ENCODE results near the gene CFAP77. TPM values are rescaled to one million over a fixed set of nuclear protein-coding genes. Genes with fewer than 3 reads are reported as not detected.

The CFAP77 gene
- total RNA-seq, 2 experiments from 2014 or later, result not detected

DNA sequence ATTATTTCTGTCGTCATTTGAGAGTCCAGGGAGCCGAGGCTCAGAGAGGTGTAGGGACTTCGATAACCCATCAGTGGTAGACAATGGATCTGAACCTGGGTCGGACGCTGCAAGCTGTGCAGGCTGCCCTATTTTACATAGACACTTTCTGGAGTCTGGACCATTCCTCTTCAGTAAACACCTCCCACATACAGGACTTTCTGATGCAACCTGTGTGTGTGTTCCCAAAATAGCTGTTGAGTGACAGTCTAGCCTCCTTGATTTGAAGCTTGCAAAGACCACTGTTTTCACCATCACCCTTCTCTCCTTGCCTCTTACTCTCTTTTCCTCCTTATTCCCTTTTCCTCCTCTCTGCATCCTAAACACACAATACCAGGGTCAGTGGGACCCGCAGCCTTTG lies 30.7 kb downstream of the CFAP77 start:
- no peaks in the 10 kb centered on the region for H3K36me3 ChIP-seq (ENCODE audit: insufficient read depth, low read length)
- no peaks in the 10 kb centered on the region for H3K9me3 Mint-ChIP-seq
- no peaks in the 10 kb centered on the region for H3K36me3 Mint-ChIP-seq (ENCODE audit: low read depth)
- ChIA-PET POLR2A (no interaction called here), CTCF (no interaction called here)
- no peak for ATAC-seq (ENCODE audit: poor library complexity)
- H3K4me3 ChIP-seq (ENCODE audit: low read length), result no peak overlapping the region
- H3K27ac ChIP-seq (ENCODE audit: low read depth in 1 of 2, low read length in 2 of 2), result no peak overlapping the region
- H3K27me3 Mint-ChIP-seq, result peaks cover 66% of the 10 kb centered on the region
- H3K9me3 ChIP-seq (ENCODE audit: control insufficient read depth in 1 of 2, insufficient read depth in 1 of 2, low read length in 2 of 2), result no peaks in the 10 kb centered on the region
- H3K27me3 ChIP-seq (ENCODE audit: control insufficient read depth in 1 of 2, insufficient read depth in 2 of 2, low read length in 2 of 2), result peaks cover 6 to 27% of the 10 kb centered on the region in 2 experiments
- no peak overlapping the region for H3K27ac Mint-ChIP-seq
- intact Hi-C loops (cut with DNase I, micrococcal nuclease), result no loop called here
- no peaks in the 10 kb centered on the region for H3K4me1 Mint-ChIP-seq (ENCODE audit: low read depth)
- DNase-seq, result no peak
- no peak overlapping the region for H3K4me3 Mint-ChIP-seq
- TF ChIP-seq, protein P1, sequence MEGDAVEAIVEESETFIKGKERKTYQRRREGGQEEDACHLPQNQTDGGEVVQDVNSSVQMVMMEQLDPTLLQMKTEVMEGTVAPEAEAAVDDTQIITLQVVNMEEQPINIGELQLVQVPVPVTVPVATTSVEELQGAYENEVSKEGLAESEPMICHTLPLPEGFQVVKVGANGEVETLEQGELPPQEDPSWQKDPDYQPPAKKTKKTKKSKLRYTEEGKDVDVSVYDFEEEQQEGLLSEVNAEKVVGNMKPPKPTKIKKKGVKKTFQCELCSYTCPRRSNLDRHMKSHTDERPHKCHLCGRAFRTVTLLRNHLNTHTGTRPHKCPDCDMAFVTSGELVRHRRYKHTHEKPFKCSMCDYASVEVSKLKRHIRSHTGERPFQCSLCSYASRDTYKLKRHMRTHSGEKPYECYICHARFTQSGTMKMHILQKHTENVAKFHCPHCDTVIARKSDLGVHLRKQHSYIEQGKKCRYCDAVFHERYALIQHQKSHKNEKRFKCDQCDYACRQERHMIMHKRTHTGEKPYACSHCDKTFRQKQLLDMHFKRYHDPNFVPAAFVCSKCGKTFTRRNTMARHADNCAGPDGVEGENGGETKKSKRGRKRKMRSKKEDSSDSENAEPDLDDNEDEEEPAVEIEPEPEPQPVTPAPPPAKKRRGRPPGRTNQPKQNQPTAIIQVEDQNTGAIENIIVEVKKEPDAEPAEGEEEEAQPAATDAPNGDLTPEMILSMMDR (IDR thresholded peaks at IDR 0.05), result no peak
- no peaks in the 10 kb centered on the region for H3K4me1 ChIP-seq (ENCODE audit: insufficient read depth, low read length)

DNA sequence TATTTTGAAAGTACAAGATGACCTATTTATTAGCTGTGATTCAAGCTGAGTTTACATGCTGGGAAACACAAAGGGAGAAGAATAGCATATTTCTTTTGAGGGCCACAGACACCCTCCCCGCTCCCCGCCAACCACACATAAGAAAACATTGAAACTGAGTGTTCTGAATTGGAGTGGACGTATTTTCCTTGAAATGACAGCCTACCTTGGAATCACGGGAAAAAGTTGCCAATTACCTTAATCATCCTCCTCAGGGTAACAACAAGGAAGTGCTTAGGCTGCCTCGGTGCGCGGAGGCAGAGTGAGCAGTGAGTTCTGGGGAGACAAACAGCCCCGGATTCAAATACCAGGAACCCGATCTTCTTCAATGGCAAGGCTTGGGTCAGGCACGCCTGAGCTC lies 31.4 kb downstream of the CFAP77 start:
- H3K4me1 Mint-ChIP-seq (ENCODE audit: low read depth), result no peaks in the 10 kb centered on the region
- Histone ChIP-seq H3K9me3 (ENCODE audit: control insufficient read depth in 1 of 2, insufficient read depth in 1 of 2, low read length in 2 of 2) (no peaks in the 10 kb centered on the region), H3K4me3 (ENCODE audit: low read length) (no peak overlapping the region), H3K27me3 (ENCODE audit: control insufficient read depth in 1 of 2, insufficient read depth in 2 of 2, low read length in 2 of 2) (peaks cover 8 to 27% of the 10 kb centered on the region in 2 experiments), H3K4me1 (ENCODE audit: insufficient read depth, low read length) (no peaks in the 10 kb centered on the region), H3K36me3 (ENCODE audit: insufficient read depth, low read length) (no peaks in the 10 kb centered on the region), H3K27ac (ENCODE audit: low read depth in 1 of 2, low read length in 2 of 2) (no peak overlapping the region)
- ATAC-seq (ENCODE audit: poor library complexity) (no peak), DNase-seq (no peak)
- no peak overlapping the region for H3K27ac Mint-ChIP-seq
- ChIA-PET POLR2A (no interaction called here), CTCF (no interaction called here)
- intact Hi-C loops (cut with DNase I, micrococcal nuclease), result no loop called here
- TF ChIP-seq, protein P1 (IDR thresholded peaks at IDR 0.05), result no peak
- H3K36me3 Mint-ChIP-seq (ENCODE audit: low read depth), result no peaks in the 10 kb centered on the region
- no peak overlapping the region for H3K4me3 Mint-ChIP-seq
- H3K9me3 Mint-ChIP-seq, result no peaks in the 10 kb centered on the region
- H3K27me3 Mint-ChIP-seq, result peaks cover 65% of the 10 kb centered on the region

DNA sequence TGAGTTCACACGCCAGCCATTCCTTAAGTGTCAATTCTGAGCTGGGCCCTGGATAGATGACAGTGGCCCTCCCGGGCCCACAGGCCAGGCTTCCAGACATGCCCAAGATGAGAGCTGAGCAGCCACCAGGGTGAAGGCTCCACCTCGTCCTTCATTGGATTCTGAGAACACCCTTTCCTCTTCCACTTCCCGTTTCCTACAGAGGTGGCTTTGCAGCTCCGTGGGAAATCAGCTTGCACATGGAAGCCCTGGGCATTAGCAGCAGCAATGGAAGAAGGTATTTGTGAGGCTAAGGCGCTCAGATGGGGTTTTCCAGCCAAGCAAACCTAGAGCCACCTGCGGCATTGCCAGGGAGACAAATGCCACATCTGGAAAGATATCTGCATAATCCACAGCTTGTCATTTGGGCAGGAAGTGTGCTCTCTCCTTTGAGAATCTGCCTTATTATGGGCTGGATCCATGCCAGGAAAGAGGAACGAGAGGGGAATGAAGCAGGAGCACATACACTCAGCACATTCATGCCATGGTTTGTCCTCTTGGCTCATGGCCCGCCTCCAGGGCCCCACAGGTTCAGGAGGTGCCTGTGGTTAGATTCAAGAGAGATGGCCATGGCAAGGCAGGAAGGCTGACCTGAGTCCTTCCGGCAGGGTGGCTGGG lies 34.1 kb downstream of the CFAP77 start:
- H3K4me1 ChIP-seq (ENCODE audit: insufficient read depth, low read length), result no peaks in the 10 kb centered on the region
- Mint-ChIP-seq H3K4me3 (no peak overlapping the region), H3K27me3 (peaks cover 72% of the 10 kb centered on the region), H3K4me1 (ENCODE audit: low read depth) (no peaks in the 10 kb centered on the region), H3K9me3 (no peaks in the 10 kb centered on the region), H3K36me3 (ENCODE audit: low read depth) (no peaks in the 10 kb centered on the region), H3K27ac (no peak overlapping the region)
- H3K36me3 ChIP-seq (ENCODE audit: insufficient read depth, low read length), result no peaks in the 10 kb centered on the region
- peaks cover 10 to 27% of the 10 kb centered on the region in 2 experiments for H3K27me3 ChIP-seq (ENCODE audit: control insufficient read depth in 1 of 2, insufficient read depth in 2 of 2, low read length in 2 of 2)
- no peak for DNase-seq
- H3K27ac ChIP-seq (ENCODE audit: low read depth in 1 of 2, low read length in 2 of 2), result no peak overlapping the region
- CTCF ChIA-PET, result no interaction called here
- no peak overlapping the region for H3K4me3 ChIP-seq (ENCODE audit: low read length)
- TF ChIP-seq, protein P1 (IDR thresholded peaks at IDR 0.05), result no peak
- POLR2A ChIA-PET, result no interaction called here
- no peak for ATAC-seq (ENCODE audit: poor library complexity)
- H3K9me3 ChIP-seq (ENCODE audit: control insufficient read depth in 1 of 2, insufficient read depth in 1 of 2, low read length in 2 of 2), result no peaks in the 10 kb centered on the region
- intact Hi-C loops (cut with DNase I, micrococcal nuclease), result no loop called here
